Activated CD4-positive, alpha-beta T cell treated with anti-CD3 and anti-CD28 coated beads, Interleukin-2, amount 50 U/mL, for 16 hours (primary cell): ENCODE results near the gene NUP35.
A peak's percentile ranks its signal among the peaks of the same experiment; 100 is the strongest.

Experiments
- DNase-seq: peaks from one replicate; pipeline ENCODE4 v3.0.0-alpha.2; 2020

Gene NUP35

DNA sequence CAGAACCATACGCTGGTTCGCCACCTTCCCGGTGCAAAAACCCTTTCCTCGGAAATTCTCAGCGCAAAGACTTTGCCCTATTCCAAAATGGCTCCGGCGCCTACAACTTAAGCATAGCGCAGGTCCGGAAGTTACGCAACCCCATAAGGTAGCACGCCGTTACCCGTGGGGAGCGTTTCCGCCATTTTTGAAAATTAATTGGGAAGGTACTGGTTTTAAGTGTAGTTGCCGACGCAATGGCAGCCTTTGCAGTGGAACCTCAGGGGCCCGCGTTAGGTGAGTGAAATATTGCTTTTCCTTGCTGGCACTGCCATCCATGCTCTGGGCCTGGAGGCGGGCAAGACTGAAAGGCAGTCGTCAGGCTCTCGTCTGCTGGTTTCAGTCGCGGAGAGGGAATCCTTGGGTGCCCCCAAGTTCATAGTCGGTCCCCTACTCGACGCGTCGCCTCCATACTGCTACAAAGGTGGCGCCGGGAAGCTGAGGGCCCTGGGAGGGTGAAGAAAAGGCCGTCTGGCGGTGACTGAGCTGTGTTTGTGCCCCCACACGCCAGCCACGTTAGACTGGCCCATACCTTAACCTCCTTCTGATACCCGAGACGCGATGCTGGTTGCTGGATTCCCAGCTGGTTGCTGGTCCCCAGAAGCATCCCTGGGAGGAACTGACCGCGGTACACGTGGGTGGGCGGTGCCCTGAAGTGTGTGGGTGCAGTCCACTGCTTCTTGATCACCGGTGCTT is at the start of gene NUP35:
Gene NUP35 (plus strand): TSS at position 222 of the 735 bp plus-strand sequence. CDS start 15 bp downstream, at position 237.
- peak; percentile 89 for DNase-seq

DNA sequence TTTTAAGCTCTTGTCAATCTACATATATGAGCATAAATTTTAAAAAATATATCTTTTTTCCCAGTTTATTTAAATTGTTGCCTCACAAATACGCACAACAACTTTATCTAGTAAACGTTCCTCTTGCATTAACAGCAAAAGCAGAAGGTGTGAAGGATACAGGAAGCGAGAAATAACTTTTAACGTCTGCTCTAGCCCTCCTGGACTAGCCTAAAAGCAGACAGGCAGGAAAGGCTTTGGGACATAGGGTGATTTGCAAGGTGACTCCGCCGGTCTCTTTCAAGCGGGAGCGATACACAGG is 46.1 kb upstream of the NUP35 start:
- no peak for DNase-seq

GRCh38 chr2:183078464-183079138 is 45.6 kb upstream of the NUP35 start, which contains the start of gene DUSP19:
Gene DUSP19, plus strand, starts transcription at chr2:183078747. Its CDS starts 187 bp downstream, at chr2:183078934.
- DNase-seq, result peak; percentile 90

DNA sequence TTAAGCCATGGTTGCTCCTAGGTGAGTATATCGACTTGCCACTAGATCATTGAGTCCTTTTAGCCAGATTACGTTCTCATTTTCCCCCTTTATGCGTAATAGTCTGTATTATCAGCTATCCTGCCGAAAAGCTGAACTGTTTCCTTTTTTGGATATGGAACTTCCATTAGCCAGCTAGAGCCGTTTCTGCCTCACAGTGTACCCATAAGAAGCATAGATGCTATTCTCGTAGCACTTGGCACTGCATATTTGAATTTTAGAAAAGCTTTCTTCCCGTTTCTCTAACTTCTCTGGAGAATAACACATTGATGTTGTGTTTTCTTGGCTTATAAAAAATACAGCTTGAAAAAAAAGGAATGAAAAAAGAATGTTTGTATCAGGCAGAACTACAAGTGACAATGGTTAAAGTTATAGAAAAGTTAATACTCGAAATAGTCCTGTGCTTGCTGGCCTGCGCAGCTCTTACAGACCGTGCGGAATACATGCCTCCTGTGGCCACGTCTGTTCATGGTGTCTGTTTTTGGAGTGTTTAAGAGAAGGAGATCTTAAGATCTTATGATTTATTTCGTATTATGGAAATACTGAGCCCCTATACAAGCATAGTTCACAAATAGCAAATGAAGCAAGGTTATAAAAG is 45.0 kb upstream of the NUP35 start:
- no peak for DNase-seq

DNA sequence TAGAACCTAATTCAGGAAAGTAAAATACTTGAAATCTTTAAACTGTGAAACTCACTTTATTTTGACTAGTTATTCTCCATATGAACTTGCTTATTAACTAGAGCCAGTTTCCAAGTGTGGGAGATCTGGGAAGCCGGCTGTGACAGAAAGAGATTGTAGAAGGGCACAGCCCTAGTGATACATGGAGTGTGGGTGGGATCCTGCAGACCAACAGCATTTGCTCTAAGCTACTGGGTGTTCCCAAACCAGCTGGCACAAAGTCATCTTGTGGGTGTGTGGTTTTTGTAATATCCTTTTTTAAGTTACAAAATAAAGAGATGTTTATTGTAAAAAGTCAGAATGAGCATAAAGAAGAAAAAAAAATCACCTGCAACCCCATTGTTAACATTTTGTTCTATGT is 42.3 kb upstream of the NUP35 start:
- no peak for DNase-seq

DNA sequence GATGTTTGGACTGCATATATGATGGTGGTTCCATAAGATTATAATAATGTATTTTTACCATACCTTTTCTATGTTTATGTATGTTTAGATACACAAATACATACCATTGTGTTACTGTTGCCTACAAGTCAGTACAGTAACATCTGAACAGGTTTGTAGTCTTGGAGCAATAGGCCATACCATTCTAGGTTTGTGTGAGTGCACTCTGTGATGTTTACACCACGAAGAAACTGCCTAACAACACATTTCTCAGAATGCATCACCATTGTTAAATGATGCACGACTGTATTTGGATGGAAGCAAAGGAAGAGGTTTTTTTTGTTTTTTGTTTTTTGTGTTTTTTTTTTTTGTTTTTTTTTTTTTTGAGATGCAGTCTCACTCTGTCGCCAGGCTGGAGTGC is 36.2 kb upstream of the NUP35 start:
- no peak for DNase-seq

GRCh38 chr2:183089192-183089851 is 34.9 kb upstream of the NUP35 start:
- no peak for DNase-seq

GRCh38 chr2:183091318-183091953 is 32.8 kb upstream of the NUP35 start:
- no peak for DNase-seq

DNA sequence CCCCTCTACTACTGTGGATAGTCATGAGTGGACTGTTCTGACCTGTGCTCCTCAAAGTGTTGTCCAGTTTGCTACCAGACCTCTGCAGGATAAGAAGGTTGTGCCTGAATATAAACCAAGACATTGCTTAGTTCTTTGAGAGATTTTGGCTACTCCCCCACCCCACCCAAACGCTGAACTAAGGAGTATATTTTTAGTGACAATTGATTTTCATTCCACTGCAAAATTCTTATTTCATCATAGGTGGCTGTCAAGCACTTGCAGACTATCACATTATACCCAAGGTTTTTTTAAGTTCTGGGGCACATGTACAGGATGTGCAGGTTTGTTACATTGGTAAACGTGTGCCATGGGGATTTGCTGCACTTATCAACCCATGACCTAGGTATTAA is 32.3 kb upstream of the NUP35 start:
- no peak for DNase-seq

GRCh38 chr2:183093857-183094657 is 30.2 kb upstream of the NUP35 start:
- DNase-seq, result peak; percentile 20

GRCh38 chr2:183105402-183106134 is 18.7 kb upstream of the NUP35 start:
- no peak for DNase-seq

GRCh38 chr2:183112577-183112976 is 11.7 kb upstream of the NUP35 start:
- DNase-seq, result no peak

- no peak for DNase-seq
These were observed 10.6 kb upstream of the NUP35 start for GRCh38 chr2:183113630-183114029.

- DNase-seq, result no peak
These were observed 7.0 kb upstream of the NUP35 start for GRCh38 chr2:183117226-183117625.

DNA sequence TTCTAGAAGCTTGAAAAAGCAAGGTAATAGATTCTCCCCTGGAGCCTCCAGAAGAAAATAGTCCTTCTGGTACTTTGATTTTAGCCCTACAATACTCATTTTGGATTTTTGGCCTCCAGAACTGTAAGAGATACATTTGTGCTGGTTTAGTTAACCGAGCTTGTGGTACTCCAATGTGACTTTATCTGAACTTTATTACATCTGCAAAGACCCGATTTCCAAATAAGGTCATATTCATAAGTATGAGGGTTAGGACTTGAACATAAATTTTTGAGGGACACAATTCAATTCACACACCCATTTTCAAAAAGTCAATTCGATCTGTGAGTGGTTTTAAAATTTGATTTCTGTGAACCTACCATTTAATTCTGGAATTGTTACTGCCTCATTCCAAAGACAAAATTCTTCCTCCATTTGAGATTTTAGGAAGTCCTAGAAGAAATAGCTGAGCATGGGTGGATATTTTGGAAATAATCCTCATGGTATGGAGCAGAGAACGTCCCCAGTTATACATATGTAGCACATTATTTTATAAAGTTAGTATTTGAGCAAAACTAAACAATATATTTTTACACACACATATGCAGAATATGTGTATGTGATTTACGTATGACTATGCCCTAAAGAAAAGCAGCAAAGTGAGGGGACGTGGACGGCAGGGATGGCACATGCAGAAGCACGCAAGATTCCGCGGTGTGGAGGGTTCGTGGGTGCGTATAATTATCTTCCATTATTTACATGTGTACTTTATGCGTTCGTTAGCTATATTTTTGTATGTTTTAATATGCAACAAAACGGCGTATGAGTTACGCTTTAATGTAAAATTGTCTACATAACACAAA is 905 bp upstream of the NUP35 start:
- DNase-seq, result no peak

DNA sequence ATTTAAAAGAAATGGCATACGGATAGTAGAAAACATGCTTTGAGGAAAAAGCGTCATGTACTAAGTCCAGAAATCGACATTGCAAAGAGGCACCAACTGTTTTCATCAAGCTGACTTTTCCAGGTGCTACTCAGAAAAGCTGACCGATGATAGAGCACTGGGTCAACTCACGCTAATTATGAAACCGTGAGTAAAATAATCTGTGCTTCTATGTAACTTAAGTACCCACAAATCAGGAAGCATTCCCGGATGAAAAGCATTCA is 353 bp upstream of the NUP35 start:
- DNase-seq, result no peak

GRCh38 chr2:183124957-183125255 is 663 bp downstream of the NUP35 start:
- DNase-seq, result no peak

GRCh38 chr2:183125659-183126341 is 1.6 kb downstream of the NUP35 start:
- DNase-seq, result no peak

GRCh38 chr2:183126635-183127034 is 2.4 kb downstream of the NUP35 start:
- DNase-seq, result no peak

GRCh38 chr2:183134016-183134415 is 9.8 kb downstream of the NUP35 start:
- no peak for DNase-seq
